Natural killer cell (primary cell): ENCODE results near the gene CASK. TPM values are rescaled to one million over a fixed set of nuclear protein-coding genes. Genes with fewer than 3 reads are reported as not detected.

Experiments used
- ATAC-seq, 3 donors: fragments of 150-1000 bp in 2 of 3; fragments of 200-7000 bp in 1 of 3; cut with Tn5 transposase; 1 replicate in 1 of 3; 2 replicates in 2 of 3; pipeline ENCODE4 v1.10.0; 2021; ENCODE audit warnings: mild to moderate bottlenecking in 2 of 3, moderate library complexity in 2 of 3
- DNase-seq, 2 donors: peaks; one replicate each; pipeline versions ENCODE4 v3.0.0 to v3.0.0-alpha.2; 2013 to 2021; ENCODE audit warnings: mixed read lengths in 1 of 2
- H3K27ac ChIP-seq: one replicate; pipeline ENCODE4 v1.5.1; 2013; ENCODE audit warnings: mild to moderate bottlenecking, low read length
- H3K27me3 ChIP-seq: one replicate; pipeline ENCODE4 v1.6.1; 2013; ENCODE audit warnings: low read length; ENCODE audit not compliant: control insufficient read depth, insufficient read depth
- H3K36me3 ChIP-seq: one replicate; pipeline ENCODE4 v1.6.1; 2013; ENCODE audit warnings: low read length; ENCODE audit not compliant: control insufficient read depth, insufficient read depth
- H3K4me1 ChIP-seq: one replicate; pipeline ENCODE4 v1.6.1; 2013; ENCODE audit warnings: low read length; ENCODE audit not compliant: control insufficient read depth, insufficient read depth
- H3K4me3 ChIP-seq: one replicate; pipeline ENCODE4 v1.5.1; 2013; ENCODE audit warnings: low read length
- H3K9me3 ChIP-seq: one replicate; pipeline ENCODE4 v1.6.1; 2013; ENCODE audit warnings: low read length; ENCODE audit not compliant: control insufficient read depth, insufficient read depth
- H3K27ac Mint-ChIP-seq, 2 donors: one replicate each; pipeline ENCODE4 v1.8.0; 2022; ENCODE audit warnings: mild to moderate bottlenecking in 2 of 2, mixed read lengths in 2 of 2, moderate library complexity in 1 of 2
- H3K27me3 Mint-ChIP-seq, 2 donors: one replicate each; pipeline ENCODE4 v1.8.0; 2022; ENCODE audit warnings: low read depth in 2 of 2, mixed read lengths in 2 of 2
- H3K36me3 Mint-ChIP-seq: one replicate; pipeline ENCODE4 v1.8.0; 2022; ENCODE audit warnings: mixed read lengths
- H3K4me1 Mint-ChIP-seq, 2 donors: one replicate each; pipeline ENCODE4 v1.8.0; 2022; ENCODE audit warnings: mixed read lengths in 2 of 2
- H3K4me3 Mint-ChIP-seq: one replicate; pipeline ENCODE4 v1.8.0; 2022; ENCODE audit warnings: mild to moderate bottlenecking, moderate library complexity, mixed read lengths
- H3K9me3 Mint-ChIP-seq, 2 donors: one replicate each; pipeline ENCODE4 v1.8.0; 2022; ENCODE audit warnings: mixed read lengths in 2 of 2
- CTCF ChIP-seq: fragments of 200-600 bp; IDR thresholded peaks from one replicate; pipeline ENCODE4 v1.8.0; 2022; ENCODE audit warnings: antibody characterized with exemption
- WGBS: methylation state at CpG from one replicate; pipeline ENCODE4 v1.1.7; 2013; ENCODE audit warnings: missing lambda C conversion rate; ENCODE audit not compliant: insufficient coverage; 5-methylcytosine and 5-hydroxymethylcytosine counted together
- intact Hi-C: fragments of 100-400 bp; cut with micrococcal nuclease; formaldehyde crosslinking; loops from one replicate; pipeline ENCODE4 v1.14.2; 2022
- total RNA-seq, 4 donors: library from RNA; stranded (reverse); fragments of 120-200 nt in 1 of 4; gene quantifications; one replicate each; pipeline versions ENCODE4 v1.2.3 to v1.2.4, GENCODE V29; 2013 to 2022

CASK gene
- total RNA-seq, 3 donors from 2014 or later (not counting 1 experiment from before 2014, with no cell fraction given): 23.5 to 27.9 (median 25.6) TPM

- intact Hi-C loops: no loop called here
- Histone ChIP-seq H3K27me3 (no peaks in the 10 kb centered on the region), H3K4me1 (peaks cover 11% of the 10 kb centered on the region), H3K36me3 (no peaks in the 10 kb centered on the region), H3K4me3 (no peak overlapping the region), H3K27ac (no peak overlapping the region), H3K9me3 (no peaks in the 10 kb centered on the region)
- H3K27me3 Mint-ChIP-seq: no peaks in the 10 kb centered on the region
- no peak for TF ChIP-seq CTCF
- peak in 1 of 2 donors; percentile 15 for DNase-seq
- peak overlapping the region; percentile 29 to 75 for H3K27ac Mint-ChIP-seq
- peak in 1 of 3 donors; percentile 37 for ATAC-seq
- H3K9me3 Mint-ChIP-seq: no peaks in the 10 kb centered on the region
- H3K4me1 Mint-ChIP-seq: peaks cover 24 to 29% of the 10 kb centered on the region in 2 donors
- peak overlapping the region; percentile 35 for H3K4me3 Mint-ChIP-seq
- no CpG with 5 or more reads among the region's 2 CpGs for WGBS
- no peaks in the 10 kb centered on the region for H3K36me3 Mint-ChIP-seq
These were observed 59.8 kb downstream of the CASK start for GRCh38 chrX:41863343-41864203.

- Histone ChIP-seq H3K4me3 (no peak overlapping the region), H3K4me1 (peaks cover 11% of the 10 kb centered on the region), H3K9me3 (no peaks in the 10 kb centered on the region), H3K27me3 (no peaks in the 10 kb centered on the region), H3K27ac (no peak overlapping the region), H3K36me3 (no peaks in the 10 kb centered on the region)
- no peak for TF ChIP-seq CTCF
- peak; percentile 44 to 78 (median 63) for ATAC-seq
- Mint-ChIP-seq H3K9me3 (no peaks in the 10 kb centered on the region), H3K27ac (peak overlapping the region; percentile 29 to 75), H3K27me3 (no peaks in the 10 kb centered on the region), H3K4me3 (peak overlapping the region; percentile 26), H3K4me1 (peaks cover 22 to 25% of the 10 kb centered on the region in 2 donors), H3K36me3 (no peaks in the 10 kb centered on the region)
- DNase-seq: no peak
- intact Hi-C loops: no loop called here
- 62% methylated on average over 1 of the region's 4 CpGs for WGBS
These were observed 60.7 kb downstream of the CASK start for GRCh38 chrX:41862562-41863184.

- Mint-ChIP-seq H3K27me3 (no peaks in the 10 kb centered on the region), H3K9me3 (no peaks in the 10 kb centered on the region), H3K4me3 (no peak overlapping the region), H3K36me3 (no peaks in the 10 kb centered on the region), H3K4me1 (peaks cover 14 to 18% of the 10 kb centered on the region in 2 donors), H3K27ac (no peak overlapping the region)
- no peak for DNase-seq
- Histone ChIP-seq H3K4me1 (peaks cover 10% of the 10 kb centered on the region), H3K36me3 (no peaks in the 10 kb centered on the region), H3K27ac (no peak overlapping the region), H3K9me3 (no peaks in the 10 kb centered on the region), H3K27me3 (no peaks in the 10 kb centered on the region), H3K4me3 (no peak overlapping the region)
- intact Hi-C loops: no loop called here
- WGBS: 96% methylated on average over 3 of the region's 4 CpGs
- ATAC-seq: no peak
- TF ChIP-seq CTCF: no peak
These were observed 65.1 kb downstream of the CASK start for GRCh38 chrX:41858161-41858775.
